Kidney epithelial cell (primary cell): Measurements from ENCODE around the gene ANKRD28. TPM values are rescaled to one million over a fixed set of nuclear protein-coding genes. Genes with fewer than 3 reads are reported as not detected.

Experiments
- DNase-seq: peaks from one replicate; pipeline ENCODE4 v3.0.0-alpha.2; 2010; ENCODE audit warnings: low read depth
- H3K27me3 ChIP-seq: 2 replicates; pipeline ENCODE4 v1.6.0; 2011; ENCODE audit warnings: low read length; ENCODE audit not compliant: control insufficient read depth, insufficient read depth
- H3K36me3 ChIP-seq: 2 replicates; pipeline ENCODE4 v1.5.1; 2011; ENCODE audit warnings: low read length; ENCODE audit not compliant: control insufficient read depth, insufficient read depth
- H3K4me3 ChIP-seq: 2 replicates; pipeline ENCODE4 v1.5.1; 2011; ENCODE audit warnings: low read depth, mild to moderate bottlenecking, control low read depth, low read length
- total RNA-seq: library from RNA; depleted of rRNA; stranded (reverse); fragments of >200 nt; gene quantifications from 2 replicates; pipeline ENCODE4 v1.2.3, GENCODE V29; 2015
- TF ChIP-seq, protein P1 (sequence below): IDR thresholded peaks from 2 replicates; pipeline ENCODE4 v1.5.1; 2011; ENCODE audit warnings: mild to moderate bottlenecking, moderate library complexity, low read length, control low read depth, inconsistent platforms; ENCODE audit not compliant: insufficient read depth, poor library complexity, severe bottlenecking

Gene ANKRD28
- total RNA-seq, 1 donor from 2014 or later: 27.4 TPM

- TF ChIP-seq, protein P1, sequence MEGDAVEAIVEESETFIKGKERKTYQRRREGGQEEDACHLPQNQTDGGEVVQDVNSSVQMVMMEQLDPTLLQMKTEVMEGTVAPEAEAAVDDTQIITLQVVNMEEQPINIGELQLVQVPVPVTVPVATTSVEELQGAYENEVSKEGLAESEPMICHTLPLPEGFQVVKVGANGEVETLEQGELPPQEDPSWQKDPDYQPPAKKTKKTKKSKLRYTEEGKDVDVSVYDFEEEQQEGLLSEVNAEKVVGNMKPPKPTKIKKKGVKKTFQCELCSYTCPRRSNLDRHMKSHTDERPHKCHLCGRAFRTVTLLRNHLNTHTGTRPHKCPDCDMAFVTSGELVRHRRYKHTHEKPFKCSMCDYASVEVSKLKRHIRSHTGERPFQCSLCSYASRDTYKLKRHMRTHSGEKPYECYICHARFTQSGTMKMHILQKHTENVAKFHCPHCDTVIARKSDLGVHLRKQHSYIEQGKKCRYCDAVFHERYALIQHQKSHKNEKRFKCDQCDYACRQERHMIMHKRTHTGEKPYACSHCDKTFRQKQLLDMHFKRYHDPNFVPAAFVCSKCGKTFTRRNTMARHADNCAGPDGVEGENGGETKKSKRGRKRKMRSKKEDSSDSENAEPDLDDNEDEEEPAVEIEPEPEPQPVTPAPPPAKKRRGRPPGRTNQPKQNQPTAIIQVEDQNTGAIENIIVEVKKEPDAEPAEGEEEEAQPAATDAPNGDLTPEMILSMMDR: no peak
- Histone ChIP-seq H3K4me3 (peak overlapping the region; percentile 33), H3K27me3 (no peaks in the 10 kb centered on the region), H3K36me3 (no peaks in the 10 kb centered on the region)
- DNase-seq: no peak
These were observed 2.0 kb downstream of the ANKRD28 start for GRCh38 chr3:15795651-15796308.

GRCh38 chr3:15794842-15795650 lies 2.7 kb downstream of the ANKRD28 start:
- no peaks in the 10 kb centered on the region for H3K36me3 ChIP-seq
- TF ChIP-seq, protein P1: peak; percentile 33
- H3K27me3 ChIP-seq: no peaks in the 10 kb centered on the region
- H3K4me3 ChIP-seq: peak overlapping the region; percentile 33
- no peak for DNase-seq

DNA sequence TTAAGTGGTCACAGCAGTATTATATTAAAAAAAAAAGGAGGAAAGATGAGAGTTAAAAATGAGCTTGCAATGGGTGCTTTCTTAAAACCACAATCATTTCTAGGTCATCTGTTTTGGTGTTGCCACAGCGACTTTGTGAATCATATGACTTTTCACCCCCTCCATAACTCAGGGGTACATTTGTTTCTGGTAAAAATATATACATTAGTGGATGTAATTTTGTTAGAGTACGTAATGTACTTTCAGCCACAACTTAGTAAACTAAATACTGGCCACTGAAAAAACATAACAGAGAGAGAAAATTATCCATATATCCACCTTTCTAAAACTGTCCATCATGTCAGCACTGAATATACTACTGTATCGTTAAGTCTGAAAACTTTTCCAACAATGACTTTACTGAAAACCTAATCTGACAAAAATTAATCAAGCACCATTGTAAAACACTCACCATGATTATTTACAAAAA lies 3.4 kb downstream of the ANKRD28 start:
- no peak for DNase-seq
- Histone ChIP-seq H3K4me3 (no peak overlapping the region), H3K36me3 (no peaks in the 10 kb centered on the region), H3K27me3 (no peaks in the 10 kb centered on the region)
- TF ChIP-seq, protein P1: no peak

- TF ChIP-seq, protein P1: no peak
- Histone ChIP-seq H3K4me3 (no peak overlapping the region), H3K36me3 (no peaks in the 10 kb centered on the region), H3K27me3 (no peaks in the 10 kb centered on the region)
- DNase-seq: no peak
These were observed 6.3 kb downstream of the ANKRD28 start for GRCh38 chr3:15791525-15791924.

GRCh38 chr3:15787941-15788340 lies 9.8 kb downstream of the ANKRD28 start:
- H3K4me3 ChIP-seq: no peak overlapping the region
- H3K36me3 ChIP-seq: no peaks in the 10 kb centered on the region
- TF ChIP-seq, protein P1: no peak
- H3K27me3 ChIP-seq: no peaks in the 10 kb centered on the region
- DNase-seq: no peak
